CD1c-positive myeloid dendritic cell (primary cell): ENCODE measurements around the gene GPR146.
A peak's percentile ranks its signal among the peaks of the same experiment; 100 is the strongest.
"Not testable (repeated sequence)": the region's sequence is repeated elsewhere in the genome, so short reads cannot be mapped to it uniquely, and the experiment has no call there.

ENCODE experiments used
- DNase-seq: peaks from one replicate; pipeline ENCODE4 v3.0.0-alpha.2; 2016; ENCODE audit errors: extremely low spot score

GPR146 gene, protein sequence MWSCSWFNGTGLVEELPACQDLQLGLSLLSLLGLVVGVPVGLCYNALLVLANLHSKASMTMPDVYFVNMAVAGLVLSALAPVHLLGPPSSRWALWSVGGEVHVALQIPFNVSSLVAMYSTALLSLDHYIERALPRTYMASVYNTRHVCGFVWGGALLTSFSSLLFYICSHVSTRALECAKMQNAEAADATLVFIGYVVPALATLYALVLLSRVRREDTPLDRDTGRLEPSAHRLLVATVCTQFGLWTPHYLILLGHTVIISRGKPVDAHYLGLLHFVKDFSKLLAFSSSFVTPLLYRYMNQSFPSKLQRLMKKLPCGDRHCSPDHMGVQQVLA

DNA sequence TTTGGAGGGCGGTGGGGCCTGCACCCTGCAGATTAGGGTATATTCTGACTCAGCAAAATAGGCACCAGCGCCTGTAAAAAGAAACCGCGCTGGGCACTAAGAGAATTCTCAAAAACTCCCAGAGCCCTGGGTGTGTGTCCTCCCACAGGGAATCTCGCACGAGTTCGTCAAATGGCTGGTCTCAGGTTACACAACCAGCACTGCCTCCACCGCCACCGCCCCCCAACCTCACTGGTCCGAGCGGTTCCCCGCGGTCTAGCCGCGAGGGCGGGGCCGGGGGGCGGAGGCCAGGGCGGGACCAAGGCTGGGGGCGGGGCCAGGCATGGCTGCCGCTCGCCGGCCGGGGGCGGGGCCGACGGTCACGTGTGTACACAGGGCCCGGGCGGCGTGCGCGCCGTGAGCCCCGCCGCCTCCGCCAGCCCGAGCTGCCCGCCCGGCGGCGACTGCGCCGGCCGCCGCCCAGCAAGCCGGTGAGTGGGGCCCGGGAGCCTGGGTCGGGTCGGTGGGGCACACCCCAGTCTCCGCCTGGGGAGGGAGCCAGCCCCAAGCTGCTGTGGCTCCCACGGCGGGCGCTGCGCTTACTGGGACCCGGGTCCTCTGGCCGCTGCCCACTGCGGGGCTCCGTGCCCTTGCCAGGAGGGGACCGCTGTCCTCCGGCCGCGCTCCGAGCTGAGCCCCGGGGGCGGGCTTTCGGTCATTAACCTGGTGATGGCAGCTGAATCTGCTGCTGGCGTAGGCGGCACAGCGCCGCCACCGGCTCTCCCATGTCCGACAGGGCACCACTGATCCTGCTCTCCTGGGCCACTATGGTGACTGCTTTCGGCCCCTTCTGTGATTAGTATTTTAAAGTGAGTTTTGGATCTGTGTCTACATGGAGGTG is at the start of gene GPR146:
Gene GPR146 (plus strand): TSS at position 358 of the 880 bp plus-strand sequence. CDS start 12,970 bp downstream, outside the sequence.
- peak; percentile 97 for DNase-seq

DNA sequence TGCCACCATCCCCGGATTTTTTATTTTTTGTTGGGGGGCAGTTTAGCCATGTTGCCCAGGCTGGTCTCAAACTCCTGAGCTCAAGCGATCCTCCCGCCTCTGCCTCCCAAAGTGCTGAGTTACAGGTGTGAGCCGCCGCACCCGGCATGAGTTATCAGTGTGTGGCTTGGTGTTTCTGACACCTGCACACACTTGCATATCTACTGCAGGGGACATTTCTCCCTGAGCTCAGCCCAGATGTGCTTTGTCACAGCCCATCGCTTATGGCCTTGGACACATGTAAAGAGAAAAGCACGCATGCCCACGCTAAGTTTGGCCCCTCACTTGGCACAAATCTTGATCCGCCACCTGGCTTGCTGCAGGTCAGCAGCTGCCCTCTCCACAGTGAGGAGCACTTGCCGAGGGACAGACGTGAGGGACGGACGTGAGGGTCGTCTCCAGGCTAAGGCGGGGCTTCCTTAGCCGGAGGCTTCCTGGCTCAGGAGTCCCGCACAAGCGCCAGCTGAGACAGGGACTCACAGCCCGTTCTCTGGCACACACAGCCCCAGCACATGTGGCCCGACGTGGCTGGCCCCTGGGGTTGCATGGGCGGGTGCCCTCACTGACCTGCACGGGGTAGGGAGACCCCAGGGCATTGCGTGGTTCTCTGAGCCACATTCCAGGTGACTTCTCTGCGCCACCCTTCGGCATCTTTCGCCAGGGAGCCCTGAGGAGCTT is 49.6 kb upstream of the GPR146 start:
- no peak for DNase-seq

DNA sequence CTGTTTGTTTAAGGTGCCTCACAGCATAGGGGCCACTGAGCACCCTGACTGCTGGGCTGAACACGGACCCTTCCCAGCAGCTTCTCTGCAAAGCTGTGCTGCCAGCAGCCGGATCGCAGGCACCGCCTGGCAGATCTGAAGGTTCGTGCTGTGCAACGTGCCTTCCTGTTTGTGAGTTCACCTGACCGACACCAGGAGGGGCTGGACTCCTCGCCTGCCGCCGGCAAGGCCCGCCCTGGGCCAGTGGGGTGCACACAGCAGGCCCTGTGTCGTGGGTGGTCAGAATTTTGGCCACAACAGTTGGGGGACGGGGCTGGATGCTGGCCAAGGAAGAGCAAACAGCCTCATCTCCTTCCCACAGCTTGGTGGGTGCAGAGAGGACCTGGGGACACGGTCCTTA is 48.8 kb upstream of the GPR146 start:
- no peak for DNase-seq

DNA sequence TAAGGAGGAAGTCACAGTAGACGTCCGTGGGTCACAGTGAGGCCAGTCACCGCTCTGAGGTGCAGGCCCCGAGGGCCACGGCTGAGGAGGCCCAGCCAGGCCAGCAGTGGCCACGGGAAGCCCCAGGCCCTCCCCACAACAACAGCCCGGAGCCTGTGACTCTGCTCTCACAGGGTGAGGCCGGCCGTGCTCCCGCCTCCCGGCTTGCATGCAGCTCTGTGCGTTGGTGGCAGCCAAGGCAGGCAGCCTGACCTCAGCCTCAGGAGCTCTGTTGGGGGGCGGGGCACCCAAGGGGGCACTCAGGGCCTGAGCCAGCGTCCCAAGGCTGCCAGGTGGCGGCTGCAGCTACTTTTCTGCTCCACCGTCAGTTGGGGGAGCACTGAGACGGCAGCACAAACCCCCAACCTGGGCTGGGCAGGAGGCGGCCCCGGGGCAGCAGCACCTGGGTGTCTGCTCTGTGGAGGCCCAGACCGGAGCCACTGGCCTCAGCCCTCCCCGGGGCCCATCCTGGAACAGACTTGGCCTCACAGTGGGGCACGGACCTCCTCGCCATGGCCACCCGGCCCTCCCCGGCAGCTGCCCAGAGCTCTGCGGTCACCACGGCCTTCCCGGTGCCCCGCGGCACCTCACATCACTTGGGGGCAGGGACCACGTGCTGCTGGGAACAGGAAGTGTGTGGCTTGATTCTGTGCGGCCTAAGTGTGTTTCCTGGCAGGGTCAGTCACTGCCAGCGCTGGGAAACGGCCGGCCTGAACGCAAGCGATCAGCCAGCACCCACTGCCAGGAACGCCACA is 48.1 kb upstream of the GPR146 start:
- no peak for DNase-seq

DNA sequence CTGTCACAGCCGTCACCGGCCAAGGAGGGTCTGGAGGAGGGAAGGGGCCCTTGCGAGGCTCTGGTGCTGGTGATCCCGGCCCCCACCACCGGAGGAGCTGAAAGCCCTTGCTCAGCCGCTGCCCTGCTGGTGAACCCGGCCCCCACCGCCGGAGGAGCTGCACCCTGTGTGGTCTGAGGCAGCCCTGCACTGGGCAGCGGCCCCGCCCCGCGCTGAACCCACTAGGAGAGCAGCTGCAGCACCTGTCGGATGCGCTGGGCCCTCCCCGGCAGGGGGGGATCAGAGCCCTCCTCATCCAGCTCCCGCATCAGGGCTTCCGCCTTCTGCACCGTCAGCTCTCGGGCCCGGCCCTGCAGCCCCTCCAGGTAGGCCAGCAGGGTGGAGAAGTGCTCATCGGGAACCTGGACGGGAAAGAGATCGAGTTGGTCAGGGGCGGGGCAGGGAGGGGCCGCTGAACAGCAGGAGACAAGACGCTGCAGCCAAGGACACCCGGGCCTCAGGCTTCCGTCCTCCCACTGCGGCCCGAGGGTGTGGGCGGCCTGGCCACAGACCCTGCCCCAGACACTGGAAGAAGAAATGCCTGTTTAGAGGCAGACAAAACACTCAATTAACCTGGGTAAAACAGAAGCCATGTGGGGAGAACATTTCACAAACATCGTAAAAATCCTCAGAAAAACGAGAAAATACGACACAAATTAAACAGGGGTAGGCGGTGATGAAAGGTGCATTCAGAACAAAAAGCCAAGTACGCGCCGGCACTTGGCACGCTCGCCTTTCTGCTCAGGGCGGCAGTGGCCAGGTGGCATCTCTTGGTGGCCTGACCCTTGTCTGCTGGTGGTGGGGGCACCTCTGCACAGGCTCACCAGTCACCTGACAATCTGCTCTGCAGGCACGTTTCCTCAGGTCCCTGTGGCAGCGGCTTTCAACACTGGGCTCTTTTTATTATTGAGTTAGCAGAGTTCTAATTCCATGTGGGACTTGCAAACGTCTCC is 46.6 kb upstream of the GPR146 start:
- DNase-seq, result no peak

DNA sequence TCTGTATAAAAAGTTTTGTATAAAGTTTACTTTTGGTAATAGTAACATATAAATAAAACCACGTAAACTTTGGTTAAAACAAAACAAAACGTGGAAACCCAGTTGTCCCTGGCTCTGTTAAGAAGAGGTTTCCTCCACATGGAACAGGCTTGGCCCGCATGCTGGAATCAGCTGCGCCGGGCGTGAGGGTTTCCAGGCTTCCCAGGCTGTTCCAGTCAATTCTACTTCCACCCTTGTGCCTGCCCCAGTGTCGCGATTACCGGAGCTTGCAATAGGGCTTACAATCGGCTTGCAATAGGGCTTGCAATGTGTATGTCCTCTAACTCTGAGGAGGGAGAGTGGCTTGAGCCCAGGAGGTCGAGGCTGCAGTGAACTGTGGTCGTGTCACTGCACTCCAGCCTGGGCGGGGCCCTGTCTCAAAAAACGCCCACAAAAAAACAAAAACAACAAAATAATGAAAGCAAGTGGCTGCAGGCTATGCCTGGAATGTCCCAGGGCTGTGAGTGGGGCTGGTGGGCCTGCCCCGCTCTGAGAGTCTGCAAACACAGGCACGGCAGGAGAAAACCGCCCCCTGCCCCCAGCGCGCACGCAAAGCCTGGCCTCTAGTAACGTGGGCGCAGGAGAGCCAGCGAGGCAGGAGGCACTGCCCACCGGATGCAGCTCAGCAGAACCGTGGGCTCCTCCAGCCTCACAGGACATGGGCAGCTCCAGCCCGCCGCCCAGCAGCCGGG is 45.0 kb upstream of the GPR146 start:
- DNase-seq, result no peak

DNA sequence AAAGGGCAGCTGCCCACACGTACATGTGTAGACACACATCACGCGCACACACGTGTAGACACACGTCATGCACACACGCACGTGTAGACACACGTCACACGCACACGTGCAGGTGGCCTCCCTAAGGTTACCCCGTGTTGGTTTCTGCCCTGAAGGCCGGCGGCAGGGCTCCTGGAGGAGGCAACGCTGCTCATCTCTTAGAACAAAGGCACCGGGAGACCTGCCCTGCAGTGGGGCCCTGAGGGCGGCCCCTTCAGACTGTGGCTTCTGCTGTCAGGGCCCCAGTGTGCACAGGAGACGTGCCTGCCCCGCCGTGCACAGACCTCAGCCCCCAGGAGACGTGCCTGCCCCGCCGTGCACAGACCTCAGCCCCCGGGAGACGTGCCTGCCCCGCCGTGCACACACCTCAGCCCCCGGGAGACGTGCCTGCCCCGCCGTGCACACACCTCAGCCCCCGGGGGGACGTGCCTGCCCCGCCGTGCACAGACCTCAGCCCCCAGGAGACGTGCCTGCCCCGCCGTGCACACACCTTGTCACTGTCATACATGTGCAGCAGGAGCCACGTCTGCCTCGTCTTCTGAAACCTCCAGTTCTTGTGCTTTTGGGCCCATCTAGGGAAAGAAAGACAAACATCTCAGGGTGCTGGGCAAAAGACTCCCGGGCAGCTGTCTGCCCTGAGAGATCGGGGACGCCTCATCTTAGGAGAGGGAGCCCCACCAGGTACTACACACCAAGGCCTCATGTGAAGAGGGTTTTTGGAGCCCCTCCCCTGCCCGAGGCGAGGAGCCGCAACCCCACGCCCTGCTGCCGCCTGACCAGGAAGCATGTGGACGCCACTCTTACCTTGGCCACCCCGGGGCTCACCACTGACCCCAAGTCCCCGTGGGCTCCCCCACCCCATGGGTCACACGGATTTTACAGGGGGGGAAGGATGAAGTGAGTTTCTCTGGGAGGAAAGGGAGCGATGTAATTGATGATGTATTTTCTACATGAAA is 44.1 kb upstream of the GPR146 start:
- DNase-seq, result no peak

DNA sequence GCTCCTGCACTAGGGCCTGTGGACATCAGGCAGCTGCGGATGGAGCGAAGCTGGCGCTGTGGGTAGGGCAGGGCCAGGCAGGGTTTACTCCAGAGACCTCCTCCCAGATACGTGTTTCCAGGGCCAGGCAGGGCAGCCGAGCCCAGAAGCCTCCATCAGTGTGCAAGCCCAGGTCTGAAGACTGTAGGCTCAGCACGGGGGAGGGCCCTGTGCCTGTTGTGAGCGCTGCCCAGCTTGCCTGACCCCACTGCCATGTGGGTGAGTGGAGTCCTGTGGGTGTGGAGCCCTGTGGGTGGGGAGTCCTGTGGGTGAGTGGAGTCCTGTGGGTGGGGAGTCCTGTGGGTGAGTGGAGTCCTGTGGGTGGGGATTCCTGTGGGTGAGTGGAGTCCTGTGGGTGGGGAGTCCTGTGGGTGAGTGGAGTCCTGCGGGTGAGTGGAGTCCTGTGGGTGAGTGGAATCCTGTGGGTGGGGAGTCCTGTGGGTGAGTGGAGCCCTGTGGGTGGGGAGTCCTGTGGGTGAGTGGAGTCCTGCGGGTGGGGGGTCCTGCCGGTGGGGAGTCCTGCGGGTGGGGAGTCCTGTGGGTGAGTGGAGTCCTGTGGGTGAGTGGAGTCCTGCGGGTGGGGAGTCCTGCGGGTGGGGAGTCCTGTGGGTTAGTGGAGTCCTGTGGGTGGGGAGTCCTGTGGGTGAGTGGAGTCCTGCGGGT is 43.1 kb upstream of the GPR146 start:
- not testable (repeated sequence) for DNase-seq

DNA sequence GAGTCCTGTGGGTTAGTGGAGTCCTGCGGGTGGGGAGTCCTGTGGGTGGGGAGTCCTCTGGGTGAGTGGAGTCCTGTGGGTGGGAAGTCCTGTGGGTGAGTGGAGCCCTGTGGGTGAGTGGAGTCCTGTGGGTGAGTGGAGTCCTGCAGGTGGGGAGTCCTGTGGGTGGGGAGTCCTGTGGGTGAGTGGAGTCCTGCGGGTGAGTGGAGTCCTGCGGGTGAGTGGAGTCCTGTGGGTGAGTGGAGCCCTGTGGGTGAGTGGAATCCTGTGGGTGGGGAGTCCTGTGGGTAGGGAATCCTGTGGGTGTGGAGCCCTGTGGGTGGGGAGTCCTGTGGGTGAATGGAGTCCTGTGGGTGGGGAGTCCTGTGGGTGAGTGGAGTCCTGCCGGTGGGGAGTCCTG is 42.3 kb upstream of the GPR146 start:
- DNase-seq, result not testable (repeated sequence)

DNA sequence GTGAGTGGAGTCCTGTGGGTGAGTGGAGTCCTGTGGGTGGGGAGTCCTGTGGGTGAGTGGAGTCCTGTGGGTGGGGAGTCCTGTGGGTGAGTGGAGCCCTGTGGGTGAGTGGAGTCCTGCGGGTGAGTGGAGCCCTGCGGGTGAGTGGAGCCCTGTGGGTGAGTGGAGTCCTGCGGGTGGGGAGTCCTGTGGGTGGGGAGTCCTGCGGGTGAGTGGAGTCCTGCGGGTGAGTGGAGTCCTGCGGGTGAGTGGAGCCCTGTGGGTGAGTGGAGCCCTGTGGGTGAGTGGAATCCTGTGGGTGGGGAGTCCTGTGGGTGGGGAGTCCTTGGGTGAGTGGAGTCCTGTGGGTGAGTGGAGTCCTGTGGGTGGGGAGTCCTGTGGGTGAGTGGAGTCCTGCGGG is 41.9 kb upstream of the GPR146 start:
- DNase-seq, result not testable (repeated sequence)

DNA sequence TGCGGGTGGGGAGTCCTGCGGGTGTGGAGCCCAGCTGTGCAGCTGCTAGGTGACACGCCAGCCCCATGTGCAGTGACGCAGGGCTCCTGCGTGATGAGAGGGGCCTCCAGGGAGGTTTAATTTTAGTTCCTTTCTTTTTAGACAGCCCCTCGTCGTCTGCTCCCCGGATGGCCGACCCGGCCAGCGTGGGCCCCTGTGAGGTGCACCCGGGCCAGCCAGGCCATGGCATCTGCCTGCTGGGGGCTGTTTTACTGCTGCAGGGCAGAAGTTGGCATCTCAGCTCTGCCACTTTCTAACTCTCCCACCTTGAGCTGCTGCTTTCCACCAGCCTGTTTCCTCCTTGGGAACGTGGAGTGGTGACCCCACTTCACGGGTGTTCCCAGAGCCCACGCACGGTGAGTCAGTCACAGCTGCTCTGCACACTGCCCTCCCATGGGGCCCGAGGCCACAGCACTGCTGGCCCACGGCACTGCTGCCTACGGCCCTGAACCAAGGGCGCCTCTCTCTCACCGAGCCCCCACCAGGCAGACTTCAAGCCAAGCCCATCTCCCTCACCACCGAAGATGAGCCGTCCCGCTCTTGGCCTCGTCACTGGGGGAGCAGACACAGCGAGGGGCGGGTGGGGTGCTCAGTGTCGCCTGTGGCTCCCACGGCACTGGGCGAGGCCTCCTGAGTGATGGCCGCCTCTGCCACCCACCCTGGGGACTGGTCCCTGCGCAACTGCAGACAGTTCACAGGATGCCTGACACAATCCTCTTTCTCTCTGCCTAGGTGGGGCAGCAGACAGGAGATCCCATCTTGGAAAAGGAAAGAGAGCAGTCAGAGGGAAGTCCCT is 40.1 kb upstream of the GPR146 start:
- DNase-seq, result no peak

DNA sequence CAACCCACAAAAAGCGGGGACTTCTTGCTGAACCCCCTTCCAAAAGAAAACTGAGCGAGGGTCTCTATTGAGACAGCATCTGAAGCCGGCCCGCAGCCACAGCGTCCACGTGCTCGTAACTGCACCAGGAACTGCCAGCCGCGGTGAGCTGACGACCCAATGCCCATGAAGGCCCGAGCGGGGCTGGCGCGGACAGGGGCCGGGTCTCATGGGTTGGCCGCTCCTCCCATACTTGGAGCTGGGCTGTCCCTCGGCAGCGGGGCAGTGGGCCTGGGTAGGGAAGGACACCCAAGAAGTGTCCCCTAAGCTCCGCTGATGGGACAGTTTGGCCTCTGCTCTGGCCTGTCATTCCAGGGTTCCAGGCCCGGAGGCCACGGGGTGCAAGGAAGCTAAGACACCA is 39.0 kb upstream of the GPR146 start:
- no peak for DNase-seq

DNA sequence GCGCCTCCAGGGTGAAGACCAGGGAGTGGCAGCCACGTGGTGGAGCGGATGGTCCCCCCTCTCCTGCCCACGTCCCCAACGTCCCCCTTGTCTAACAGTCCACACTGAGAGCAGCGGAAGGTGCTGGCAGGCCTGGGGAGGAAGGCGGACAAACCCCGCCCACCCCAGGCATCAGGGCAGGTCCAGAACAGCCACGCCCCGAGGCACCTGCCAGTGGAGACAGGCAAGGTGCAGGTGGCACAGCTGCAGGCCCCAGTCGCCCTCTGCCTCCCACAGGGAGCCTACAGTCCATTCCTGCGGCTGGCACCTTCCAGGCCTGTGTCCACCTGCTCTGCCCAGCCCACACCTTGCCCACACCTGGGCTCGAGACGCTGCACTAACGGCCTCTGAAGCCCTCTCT is 36.4 kb upstream of the GPR146 start:
- DNase-seq, result no peak

DNA sequence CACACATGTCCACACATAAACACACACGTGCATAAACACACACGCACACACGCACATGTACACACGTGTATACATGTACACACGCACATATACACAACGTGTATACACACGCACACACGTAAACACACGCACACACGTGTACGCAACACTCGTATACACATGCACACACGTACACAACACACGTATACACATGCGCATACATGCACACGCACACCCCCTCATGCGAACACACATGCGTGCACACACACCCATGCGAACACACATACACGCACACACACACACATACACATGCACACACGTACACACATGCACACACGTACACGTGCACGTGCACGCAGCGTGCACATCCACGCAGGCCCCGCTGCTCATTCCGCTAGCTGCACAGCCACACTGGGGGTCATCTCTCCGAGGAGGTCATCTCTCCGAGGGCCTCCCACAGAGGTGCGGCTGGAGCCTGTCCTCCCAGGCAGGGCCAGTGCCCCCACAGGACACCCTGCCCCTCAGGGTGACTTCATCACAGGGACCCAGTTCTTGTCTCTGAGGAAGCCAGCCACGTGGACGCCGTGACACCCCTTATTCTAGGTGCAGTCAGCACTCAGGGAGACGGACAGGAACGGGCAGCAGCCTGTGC is 35.5 kb upstream of the GPR146 start:
- no peak for DNase-seq

DNA sequence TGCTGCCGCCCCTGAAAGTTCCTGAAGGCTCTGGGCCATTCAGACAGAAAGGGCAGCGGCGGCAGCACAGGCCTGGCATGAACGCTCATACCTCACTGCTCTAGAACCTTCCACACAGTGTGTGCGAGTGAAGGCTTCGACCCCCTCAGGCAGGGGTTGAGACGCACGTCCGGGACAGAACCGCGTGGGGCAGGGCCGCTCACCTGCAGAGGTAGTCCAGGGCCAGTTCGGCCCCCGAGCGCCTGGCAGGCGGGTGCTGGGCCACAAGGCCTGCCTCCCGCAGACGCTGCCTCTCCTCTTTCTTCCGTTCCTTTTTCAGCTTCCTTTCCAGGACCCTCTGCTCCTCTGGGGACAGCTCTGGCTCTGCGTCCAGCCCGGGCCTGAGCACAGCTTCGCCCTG is 34.6 kb upstream of the GPR146 start:
- DNase-seq, result no peak

DNA sequence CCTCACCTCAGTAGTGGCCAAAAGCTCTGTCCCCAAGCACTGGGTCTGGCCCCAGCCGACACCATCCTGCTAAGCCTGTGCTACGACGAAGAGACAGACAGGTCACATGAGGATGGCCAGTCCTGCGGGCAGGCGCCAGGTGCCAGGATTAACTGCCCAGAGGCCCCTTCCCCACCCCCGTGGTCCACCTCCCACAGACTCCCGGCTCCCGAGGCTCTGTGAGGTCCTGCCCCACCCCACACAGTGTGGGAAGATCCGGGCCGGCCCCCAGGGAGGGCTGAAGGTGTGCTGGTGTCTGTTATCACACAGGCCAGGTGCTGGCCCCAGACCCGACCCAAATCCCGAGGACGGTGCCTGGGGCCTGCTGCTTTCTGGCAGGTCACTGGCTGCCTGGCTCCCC is 34.1 kb upstream of the GPR146 start:
- no peak for DNase-seq
